IPS DF 6.9 (cell line): Measurements from ENCODE around the gene FTSJ3.
"Not testable (repeated sequence)": the region's sequence is repeated elsewhere in the genome, so short reads cannot be mapped to it uniquely, and the experiment has no call there.

Source experiments
- DNase-seq: peaks from one replicate; pipeline ENCODE4 v3.0.0-alpha.2; 2013; ENCODE audit warnings: low read depth, low spot score
- H3K27ac ChIP-seq: one replicate; pipeline ENCODE4 v1.5.1; 2013; ENCODE audit warnings: low read length, control low read depth
- H3K27me3 ChIP-seq: 2 replicates; pipeline ENCODE4 v1.6.1; 2013; ENCODE audit warnings: mild to moderate bottlenecking, low read length; ENCODE audit not compliant: control insufficient read depth, insufficient read depth
- H3K36me3 ChIP-seq: 2 replicates; pipeline ENCODE4 v1.6.1; 2013; ENCODE audit warnings: low read length; ENCODE audit not compliant: control insufficient read depth, insufficient read depth
- H3K4me1 ChIP-seq: 2 replicates; pipeline ENCODE4 v1.6.1; 2013; ENCODE audit warnings: low read length; ENCODE audit not compliant: control insufficient read depth, insufficient read depth
- H3K4me3 ChIP-seq: 2 replicates; pipeline ENCODE4 v1.5.1; 2013; ENCODE audit warnings: mild to moderate bottlenecking, low read length
- H3K9me3 ChIP-seq: 2 replicates; pipeline ENCODE4 v1.6.1; 2013; ENCODE audit warnings: low read length, inconsistent platforms; ENCODE audit not compliant: control insufficient read depth, insufficient read depth
- WGBS: extraction: QIAGEN DNeasy Blood & Tissue Kit; methylation state at CpG from one replicate; pipeline ENCODE4 v1.1.7; 2013; ENCODE audit warnings: mixed read lengths, missing lambda C conversion rate; ENCODE audit not compliant: insufficient read length, insufficient coverage; 5-methylcytosine and 5-hydroxymethylcytosine counted together

FTSJ3 gene

DNA sequence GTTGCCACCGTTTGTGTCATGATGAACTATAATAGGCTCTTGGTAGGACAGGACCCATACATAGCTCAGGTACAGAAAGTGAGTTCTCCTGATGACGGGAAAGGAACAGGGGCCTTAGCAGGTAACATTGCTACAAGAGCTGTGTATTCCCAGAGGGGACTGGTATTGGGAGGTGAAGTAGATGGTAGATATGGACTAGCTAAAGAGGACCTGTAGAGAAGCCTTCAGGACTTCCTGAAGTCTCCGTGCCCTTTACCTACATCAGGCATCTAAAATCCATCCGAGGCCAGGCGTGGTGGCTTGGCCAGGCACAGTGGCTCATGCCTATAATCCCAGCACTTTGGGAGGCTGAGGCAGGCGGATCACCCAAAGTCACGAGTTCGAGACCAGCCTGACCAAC lies 27.7 kb upstream of the FTSJ3 start:
- Histone ChIP-seq H3K4me1 (no peaks in the 10 kb centered on the region), H3K4me3 (no peak overlapping the region), H3K36me3 (no peaks in the 10 kb centered on the region), H3K27me3 (no peaks in the 10 kb centered on the region), H3K9me3 (no peaks in the 10 kb centered on the region), H3K27ac (no peak overlapping the region)
- WGBS = no CpG with 5 or more reads among the region's 8 CpGs
- DNase-seq = no peak

GRCh38 chr17:63854709-63855108 lies 27.2 kb upstream of the FTSJ3 start:
- Histone ChIP-seq H3K27me3 (no peaks in the 10 kb centered on the region; the same call in 1 of the 2 replicates), H3K4me3 (no peak overlapping the region), H3K36me3 (no peaks in the 10 kb centered on the region), H3K9me3 (no peaks in the 10 kb centered on the region), H3K4me1 (no peaks in the 10 kb centered on the region), H3K27ac (no peak overlapping the region)
- WGBS = no CpG with 5 or more reads among the region's 5 CpGs
- DNase-seq = no peak

GRCh38 chr17:63853260-63853659 lies 25.8 kb upstream of the FTSJ3 start:
- Histone ChIP-seq H3K27ac (no peak overlapping the region), H3K9me3 (no peaks in the 10 kb centered on the region), H3K36me3 (no peaks in the 10 kb centered on the region), H3K4me1 (no peaks in the 10 kb centered on the region), H3K4me3 (no peak overlapping the region), H3K27me3 (peaks cover under 1% of the 10 kb centered on the region; the same call in 1 of the 2 replicates)
- WGBS = no CpG with 5 or more reads among the region's 2 CpGs
- no peak for DNase-seq

DNA sequence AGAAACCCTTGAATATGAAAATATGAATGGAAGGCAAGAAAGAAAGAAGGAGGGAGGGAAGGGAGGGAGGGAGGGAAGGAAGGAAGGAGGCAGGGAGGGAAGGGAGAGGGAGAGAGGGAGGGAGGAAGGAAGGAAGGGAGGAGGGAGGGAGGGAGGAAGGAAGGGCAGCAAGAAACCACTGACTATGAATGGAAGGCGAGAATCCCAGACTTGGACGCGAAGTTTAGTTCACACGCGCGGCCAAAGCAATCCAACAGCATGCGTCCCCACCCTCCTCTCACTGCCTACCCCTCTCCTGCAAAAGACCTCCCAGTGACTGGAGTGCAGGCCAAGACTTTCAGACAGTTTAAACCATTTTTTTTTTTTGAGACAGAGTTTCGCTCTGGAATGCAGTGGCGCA lies 22.9 kb upstream of the FTSJ3 start:
- DNase-seq = no peak
- WGBS = no CpG with 5 or more reads among the region's 9 CpGs
- no peaks in the 10 kb centered on the region for H3K4me1 ChIP-seq
- no peak overlapping the region for H3K27ac ChIP-seq
- no peaks in the 10 kb centered on the region for H3K9me3 ChIP-seq
- peaks cover 2% of the 10 kb centered on the region; the same call in 1 of the 2 replicates for H3K27me3 ChIP-seq
- H3K36me3 ChIP-seq = no peaks in the 10 kb centered on the region
- H3K4me3 ChIP-seq = no peak overlapping the region

- DNase-seq = peak; percentile 94
- no peaks in the 10 kb centered on the region for H3K9me3 ChIP-seq
- peaks cover 2% of the 10 kb centered on the region; the same call in 1 of the 2 replicates for H3K27me3 ChIP-seq
- H3K27ac ChIP-seq = no peak overlapping the region
- H3K4me1 ChIP-seq = no peaks in the 10 kb centered on the region
- no CpG with 5 or more reads among the region's 82 CpGs for WGBS
- H3K36me3 ChIP-seq = no peaks in the 10 kb centered on the region
- no peak overlapping the region; the same call in 1 of the 2 replicates for H3K4me3 ChIP-seq
Observed at GRCh38 chr17:63848834-63849689, 21.6 kb upstream of the FTSJ3 start.

DNA sequence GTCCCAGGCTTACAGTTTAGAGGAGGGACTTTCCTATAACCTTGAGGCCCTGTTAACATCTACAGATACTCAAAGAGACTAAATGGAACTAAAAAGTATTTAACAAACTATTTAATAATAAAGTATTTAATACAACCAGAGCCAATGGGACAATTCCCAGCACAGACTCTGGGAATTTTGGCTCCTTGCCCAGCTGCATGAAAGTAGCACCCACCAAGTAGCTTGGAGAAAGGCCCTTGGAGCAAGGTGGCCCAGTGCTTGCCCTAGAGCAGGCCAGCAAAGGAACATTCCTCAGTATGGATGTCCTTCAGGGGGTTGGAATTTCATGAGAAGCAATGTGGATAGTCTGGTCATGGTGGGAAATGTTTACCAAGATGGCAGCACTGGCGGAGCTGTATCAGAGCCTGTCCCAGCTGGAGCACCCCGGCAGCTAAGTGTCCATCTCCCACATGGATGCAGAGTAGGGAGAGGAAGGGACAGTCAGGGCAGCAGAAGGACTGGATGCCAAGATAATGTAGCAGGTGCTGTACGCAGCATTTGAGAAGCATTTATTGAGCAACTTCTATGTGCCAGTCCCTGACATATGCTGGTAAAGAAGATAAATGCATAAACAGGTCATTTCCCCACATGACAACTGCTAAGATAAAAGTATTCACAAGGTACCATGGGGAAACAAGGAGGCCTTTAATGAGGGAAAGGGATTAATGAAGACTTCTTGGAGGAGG lies 20.2 kb upstream of the FTSJ3 start:
- Histone ChIP-seq H3K27me3 (peaks cover 2% of the 10 kb centered on the region; the same call in 1 of the 2 replicates), H3K9me3 (no peaks in the 10 kb centered on the region), H3K36me3 (no peaks in the 10 kb centered on the region), H3K4me3 (no peak overlapping the region), H3K4me1 (no peaks in the 10 kb centered on the region), H3K27ac (no peak overlapping the region)
- WGBS = no CpG with 5 or more reads among the region's 3 CpGs
- DNase-seq = no peak

GRCh38 chr17:63845509-63845908 lies 18.0 kb upstream of the FTSJ3 start:
- no peak overlapping the region for H3K4me3 ChIP-seq
- no peaks in the 10 kb centered on the region for H3K9me3 ChIP-seq
- no CpG with 5 or more reads among the region's 1 CpG for WGBS
- H3K27ac ChIP-seq = no peak overlapping the region
- H3K27me3 ChIP-seq = peaks cover 2% of the 10 kb centered on the region; the same call in 1 of the 2 replicates
- DNase-seq = no peak
- H3K36me3 ChIP-seq = no peaks in the 10 kb centered on the region
- peaks cover 3% of the 10 kb centered on the region for H3K4me1 ChIP-seq

DNA sequence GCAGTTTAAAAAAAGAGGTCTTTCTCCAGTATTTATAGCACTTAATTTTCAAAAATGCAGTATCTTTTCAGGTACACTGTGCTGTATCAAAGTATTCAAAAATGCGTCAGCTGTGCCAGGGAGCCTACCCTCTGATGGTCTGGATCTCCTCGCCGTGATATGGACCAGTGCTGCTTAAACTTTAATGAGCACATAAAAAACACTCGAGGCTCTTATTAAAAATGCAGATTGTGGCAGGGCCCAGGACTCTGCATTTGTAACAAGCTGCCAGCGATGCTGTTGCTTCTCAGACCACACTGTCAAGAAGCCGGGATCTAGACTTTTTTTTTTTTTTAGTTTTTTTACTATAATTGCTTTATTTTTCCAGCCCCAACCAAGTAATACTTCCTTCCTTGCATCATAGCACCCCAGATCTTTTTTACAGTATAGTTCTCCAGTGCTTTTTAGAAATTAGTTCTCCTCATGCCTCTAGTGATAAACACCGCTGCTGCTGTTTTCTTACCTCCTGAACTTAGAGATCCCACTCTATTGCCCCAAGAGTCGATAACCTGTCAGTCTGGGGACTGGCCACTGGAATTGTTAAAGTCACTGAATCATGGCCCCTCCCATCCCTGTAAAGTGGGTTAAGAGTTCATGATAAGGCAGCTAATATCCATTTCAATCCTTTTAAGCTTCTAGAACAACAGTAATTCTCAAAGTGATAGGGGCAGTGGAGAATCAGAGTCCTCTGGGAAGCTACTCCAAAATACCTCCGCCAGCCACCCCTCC lies 16.6 kb upstream of the FTSJ3 start:
- H3K9me3 ChIP-seq = no peaks in the 10 kb centered on the region
- no peak overlapping the region for H3K27ac ChIP-seq
- H3K4me1 ChIP-seq = peaks cover 3% of the 10 kb centered on the region
- no CpG with 5 or more reads among the region's 9 CpGs for WGBS
- H3K4me3 ChIP-seq = no peak overlapping the region
- H3K36me3 ChIP-seq = no peaks in the 10 kb centered on the region
- peaks cover 2% of the 10 kb centered on the region; the same call in 1 of the 2 replicates for H3K27me3 ChIP-seq
- no peak for DNase-seq

GRCh38 chr17:63843387-63843888 lies 16.0 kb upstream of the FTSJ3 start:
- H3K36me3 ChIP-seq, H3K9me3 ChIP-seq, DNase-seq, H3K27me3 ChIP-seq, H3K27ac ChIP-seq, H3K4me1 ChIP-seq: not testable (repeated sequence)
- WGBS = no CpG with 5 or more reads among the region's 19 CpGs
- H3K4me3 ChIP-seq = peak overlapping the region; percentile 80; the same call in 1 of the 2 replicates
